IMR-90 (cell line): ENCODE measurements around the gene LRPAP1. TPM values are rescaled to one million over a fixed set of nuclear protein-coding genes. Genes with fewer than 3 reads are reported as not detected.

Source experiments
- ATAC-seq: fragments of 200-7000 bp; cut with Tn5 transposase; 2 replicates; pipeline ENCODE4 v1.9.1; 2020; ENCODE audit warnings: low read depth, mild to moderate bottlenecking, moderate library complexity
- BruUV-seq: library from RNA; stranded (reverse); fragments of 400-500 nt; replicated peaks from 2 replicates; lab custom pipeline; 2021; lab: Mats Ljungman, UMichigan
- CTCF ChIA-PET: fragments of 300-600 bp; formaldehyde crosslinking; extraction: SDS; loops from one replicate; lab custom pipeline; 2021; ENCODE audit warnings: antibody characterized with exemption; lab: Yijun Ruan, JAX
- POLR2A ChIA-PET: fragments of 300-600 bp; sonication (Branson Sonifier 250); formaldehyde crosslinking; loops from one replicate; lab custom pipeline; 2022; ENCODE audit warnings: antibody characterized with exemption; ENCODE audit not compliant: unreplicated experiment; lab: Charles Lee
- DNase-seq: peaks from one replicate; pipeline ENCODE4 v3.0.0; 2013
- H2AFZ ChIP-seq: replicated peaks from 2 replicates; pipeline ENCODE3; 2013; ENCODE audit warnings: low read length, mild to moderate bottlenecking; ENCODE audit not compliant: poor library complexity
- H2AK5ac ChIP-seq: 2 replicates; pipeline ENCODE4 v1.6.1; 2013; ENCODE audit warnings: low read depth, low read length, inconsistent platforms
- H2AK9ac ChIP-seq: replicated peaks from 2 replicates; pipeline ENCODE3; 2013; ENCODE audit warnings: mild to moderate bottlenecking, low read depth, low read length, moderate library complexity; ENCODE audit not compliant: poor library complexity
- H2BK120ac ChIP-seq: 2 replicates; pipeline ENCODE4 v1.6.1; 2013; ENCODE audit warnings: low read depth, low read length, inconsistent platforms
- H2BK15ac ChIP-seq: 3 replicates; pipeline ENCODE4 v1.6.1; 2013; ENCODE audit warnings: low read depth, low read length, inconsistent platforms
- H2BK20ac ChIP-seq: 2 replicates; pipeline ENCODE4 v1.6.1; 2013; ENCODE audit warnings: low read depth, mild to moderate bottlenecking, inconsistent platforms, low read length, moderate library complexity
- H2BK5ac ChIP-seq: 2 replicates; pipeline ENCODE4 v1.6.1; 2013; ENCODE audit warnings: mild to moderate bottlenecking, low read depth, low read length, inconsistent platforms; ENCODE audit not compliant: poor library complexity, severe bottlenecking
- H3K14ac ChIP-seq: replicated peaks from 2 replicates; pipeline ENCODE4 v1.6.1; 2013; ENCODE audit warnings: low read depth, low read length, inconsistent platforms
- H3K18ac ChIP-seq: 2 replicates; pipeline ENCODE4 v1.6.1; 2013; ENCODE audit warnings: low read depth, low read length, control low read depth
- H3K23ac ChIP-seq: 2 replicates; pipeline ENCODE4 v1.6.1; 2013; ENCODE audit warnings: low read depth, low read length, inconsistent platforms
- H3K27ac ChIP-seq: 2 replicates; pipeline ENCODE4 v1.5.1; 2013; ENCODE audit warnings: mild to moderate bottlenecking, control low read depth, low read length; ENCODE audit not compliant: insufficient read depth
- H3K27me3 ChIP-seq: 2 replicates; pipeline ENCODE4 v1.6.1; 2013; ENCODE audit warnings: low read length; ENCODE audit not compliant: control insufficient read depth, insufficient read depth
- H3K36me3 ChIP-seq: 2 replicates; pipeline ENCODE4 v1.6.1; 2013; ENCODE audit warnings: low read length, mixed read lengths; ENCODE audit not compliant: control insufficient read depth, insufficient read depth
- H3K4ac ChIP-seq: 2 replicates; pipeline ENCODE4 v1.6.1; 2013; ENCODE audit warnings: low read depth, low read length, inconsistent platforms
- H3K4me1 ChIP-seq: 2 replicates; pipeline ENCODE4 v1.6.1; 2013; ENCODE audit warnings: low read length, mixed read lengths; ENCODE audit not compliant: control insufficient read depth, insufficient read depth
- H3K4me2 ChIP-seq: 2 replicates; pipeline ENCODE4 v1.6.1; 2013; ENCODE audit warnings: low read depth, mild to moderate bottlenecking, control low read depth, low read length, moderate library complexity
- H3K4me3 ChIP-seq: 2 replicates; pipeline ENCODE4 v1.5.1; 2013; ENCODE audit warnings: low read depth, mild to moderate bottlenecking, control low read depth, low read length, moderate library complexity; ENCODE audit not compliant: insufficient read depth
- H3K56ac ChIP-seq: 2 replicates; pipeline ENCODE4 v1.6.1; 2013; ENCODE audit warnings: low read length, inconsistent platforms; ENCODE audit not compliant: insufficient read depth; ENCODE audit errors: extremely low read depth
- H3K79me1 ChIP-seq, 2 experiments: 2 replicates each; pipeline ENCODE4 v1.6.1; 2013; ENCODE audit warnings: low read length in 2 of 2, inconsistent platforms in 1 of 2, low read depth in 1 of 2
- H3K9ac ChIP-seq: 2 replicates; pipeline ENCODE4 v1.6.1; 2013; ENCODE audit warnings: low read depth, low read length, control low read depth
- H3K9me1 ChIP-seq: 2 replicates; pipeline ENCODE4 v1.6.1; 2013; ENCODE audit warnings: low read length, inconsistent platforms; ENCODE audit not compliant: insufficient read depth
- H3K9me3 ChIP-seq: 2 replicates; pipeline ENCODE4 v1.6.1; 2013; ENCODE audit warnings: low read length; ENCODE audit not compliant: control insufficient read depth, insufficient read depth
- H4K20me1 ChIP-seq: 2 replicates; pipeline ENCODE4 v1.6.1; 2013; ENCODE audit warnings: low read length, inconsistent platforms; ENCODE audit not compliant: insufficient read depth
- H4K5ac ChIP-seq: 2 replicates; pipeline ENCODE4 v1.6.1; 2013; ENCODE audit warnings: mild to moderate bottlenecking, low read depth, low read length, control low read depth
- H4K8ac ChIP-seq, 2 experiments: 2 replicates each; pipeline ENCODE4 v1.6.1; 2013; ENCODE audit warnings: low read depth in 2 of 2, low read length in 2 of 2, control low read depth in 1 of 2, inconsistent platforms in 1 of 2
- H4K91ac ChIP-seq: 2 replicates; pipeline ENCODE4 v1.6.1; 2013; ENCODE audit warnings: low read depth, low read length, inconsistent platforms; ENCODE audit not compliant: insufficient read depth
- CEBPB ChIP-seq: IDR thresholded peaks from 2 replicates; pipeline ENCODE4 v1.6.1; 2012; ENCODE audit warnings: low read depth, low read length, improper control_type of control experiment
- CHD1 ChIP-seq: IDR thresholded peaks from 2 replicates; pipeline ENCODE4 v1.6.1; 2012; ENCODE audit warnings: low read depth, low read length, improper control_type of control experiment
- CTCF ChIP-seq: conservative IDR thresholded peaks from 2 replicates; pipeline ENCODE4 v1.5.1; 2012; ENCODE audit warnings: mild to moderate bottlenecking, low read depth, low read length, improper control_type of control experiment
- ELK1 ChIP-seq: fragments of 150-350 bp; IDR thresholded peaks from 2 replicates; pipeline ENCODE4 v1.6.1; 2016; ENCODE audit warnings: low read depth, mild to moderate bottlenecking, low read length, moderate library complexity, borderline replicate concordance
- FOS ChIP-seq: fragments of 150-350 bp; IDR thresholded peaks from 2 replicates; pipeline ENCODE4 v1.6.1; 2016; ENCODE audit warnings: low read depth, low read length
- NFE2L2 ChIP-seq: fragments of 150-350 bp; IDR thresholded peaks from 2 replicates; pipeline ENCODE4 v1.6.1; 2016; ENCODE audit warnings: low read depth, mild to moderate bottlenecking, low read length
- POLR2A ChIP-seq: IDR thresholded peaks from 2 replicates; pipeline ENCODE4 v1.6.1; 2012; ENCODE audit warnings: mild to moderate bottlenecking, low read depth, low read length
- RAD21 ChIP-seq: IDR thresholded peaks from 2 replicates; pipeline ENCODE4 v1.6.1; 2012; ENCODE audit warnings: low read length, improper control_type of control experiment
- RCOR1 ChIP-seq: IDR thresholded peaks from 2 replicates; pipeline ENCODE4 v1.6.1; 2012; ENCODE audit warnings: mild to moderate bottlenecking, low read length, improper control_type of control experiment; ENCODE audit not compliant: insufficient replicate concordance
- RFX5 ChIP-seq: IDR thresholded peaks from 2 replicates; pipeline ENCODE4 v1.8.0; 2012; ENCODE audit warnings: low read depth, mild to moderate bottlenecking, low read length, moderate library complexity
- SMC3 ChIP-seq: fragments of 150-350 bp; IDR thresholded peaks from 2 replicates; pipeline ENCODE4 v1.6.1; 2016; ENCODE audit warnings: low read depth, mild to moderate bottlenecking, antibody characterized with exemption, low read length, moderate library complexity
- WGBS, 2 experiments: methylation state at CpG; one replicate each; pipeline versions ENCODE4 v1.1.5 to v1.1.7; 2013; ENCODE audit warnings: missing lambda C conversion rate in 2 of 2; ENCODE audit not compliant: insufficient read length in 1 of 2; ENCODE audit errors: extremely low coverage in 2 of 2; 5-methylcytosine and 5-hydroxymethylcytosine counted together
- dilution Hi-C: fragments of 300-500 bp; cut with HindIII; formaldehyde crosslinking; loops from one replicate; pipeline ENCODE4 v1.14.3; 2018; ENCODE audit warnings: low sequenced_read_pairs; ENCODE audit not compliant: unreplicated experiment
- in situ Hi-C: fragments of 300-500 bp; cut with MboI; formaldehyde crosslinking; loops from 3 replicates; pipeline ENCODE4 v1.14.3; 2019; ENCODE audit warnings: low sequenced_read_pairs, inconsistent platforms, mixed read lengths
- intact Hi-C: fragments of 100-400 bp; cut with micrococcal nuclease; formaldehyde crosslinking; loops from 2 replicates; pipeline ENCODE4 v1.10.0; 2022
- polyA plus RNA-seq, 3 experiments: library from polyadenylated mRNA; depleted of rRNA; stranded (reverse); fragments of >200 nt; gene quantifications; 2 replicates each; pipeline ENCODE4 v1.2.3, GENCODE V29; 2012; ENCODE audit warnings: low replicate concordance in 1 of 3
- total RNA-seq: library from RNA; depleted of rRNA; stranded (reverse); fragments of >200 nt; gene quantifications from 2 replicates; pipeline ENCODE4 v1.2.3, GENCODE V29; 2012
- TF ChIP-seq, protein P1 (sequence below): fragments of 150-350 bp; IDR thresholded peaks from 2 replicates; pipeline ENCODE4 v1.6.1; 2017; ENCODE audit warnings: mild to moderate bottlenecking, antibody characterized with exemption, low read length, low read depth

LRPAP1 gene
- total and polyA plus RNA-seq, 2 of the 4 experiments (the other 2 are of a cell fraction) = 135 to 175 TPM

DNA sequence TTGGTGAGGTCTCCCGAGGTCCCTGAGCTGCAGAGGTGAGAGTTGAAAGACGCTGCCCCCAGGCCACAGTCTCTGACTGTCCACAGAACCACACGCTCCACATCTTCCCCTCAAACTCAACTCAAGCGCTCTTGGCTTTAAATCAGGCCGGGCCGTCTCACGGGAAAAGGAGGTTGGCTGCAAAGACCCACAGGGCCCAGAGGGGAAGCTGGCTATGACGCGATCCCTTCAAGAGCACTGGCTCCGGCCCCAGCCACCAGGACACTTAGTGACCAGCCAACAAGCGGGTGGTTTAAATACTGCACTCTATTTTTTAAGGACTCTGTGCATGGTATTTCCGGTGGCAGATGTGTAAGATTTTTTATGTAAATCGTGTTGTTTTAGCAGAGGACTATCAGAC is 19.9 kb downstream of the LRPAP1 start:
- Histone ChIP-seq H3K27ac (no peak overlapping the region), H3K18ac (no peak overlapping the region), H4K91ac (no peak overlapping the region), H3K14ac (no peak overlapping the region), H3K56ac (no peak overlapping the region), H2AFZ (no peak overlapping the region), H3K27me3 (no peaks in the 10 kb centered on the region), H3K9ac (no peak overlapping the region), H2BK20ac (no peak overlapping the region), H2BK120ac (no peak overlapping the region), H3K79me1 (peaks cover 4 to 17% of the 10 kb centered on the region in 2 experiments; a peak in 3 of 4 replicates), H3K23ac (no peak overlapping the region), H3K4me1 (no peaks in the 10 kb centered on the region), H3K36me3 (peaks cover 59% of the 10 kb centered on the region), H3K4ac (no peak overlapping the region), H2AK5ac (no peak overlapping the region), H2AK9ac (no peak overlapping the region), H3K4me3 (no peak overlapping the region), H2BK15ac (no peak overlapping the region), H2BK5ac (no peak overlapping the region), H3K9me3 (no peaks in the 10 kb centered on the region), H4K5ac (no peak overlapping the region), H4K20me1 (peaks cover 6% of the 10 kb centered on the region), H4K8ac (no peak overlapping the region), H3K4me2 (no peak overlapping the region), H3K9me1 (peaks cover 3% of the 10 kb centered on the region; the same call in 1 of the 2 replicates)
- BruUV-seq = no TSS peak
- in situ Hi-C loops (no loop called here), dilution Hi-C loops (no loop called here), intact Hi-C loops (no loop called here)
- ChIA-PET POLR2A (no interaction called here), CTCF (interaction anchor here (1.1 kb wide), 1 partner anchor 31 kb away, joined by 4 read pairs; no protein-coding TSS in a partner anchor)
- 95% methylated on average over 9 of the region's 13 CpGs; no CpG with 5 or more reads in 1 of the 2 experiments for WGBS, 2 experiments
- DNase-seq = no peak
- no peak for TF ChIP-seq ELK1
- no peak for TF ChIP-seq NFE2L2
- no peak for TF ChIP-seq POLR2A
- TF ChIP-seq RAD21 = no peak
- TF ChIP-seq, protein P1, sequence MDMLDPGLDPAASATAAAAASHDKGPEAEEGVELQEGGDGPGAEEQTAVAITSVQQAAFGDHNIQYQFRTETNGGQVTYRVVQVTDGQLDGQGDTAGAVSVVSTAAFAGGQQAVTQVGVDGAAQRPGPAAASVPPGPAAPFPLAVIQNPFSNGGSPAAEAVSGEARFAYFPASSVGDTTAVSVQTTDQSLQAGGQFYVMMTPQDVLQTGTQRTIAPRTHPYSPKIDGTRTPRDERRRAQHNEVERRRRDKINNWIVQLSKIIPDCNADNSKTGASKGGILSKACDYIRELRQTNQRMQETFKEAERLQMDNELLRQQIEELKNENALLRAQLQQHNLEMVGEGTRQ = no peak
- TF ChIP-seq RFX5 = no peak
- TF ChIP-seq CHD1 = no peak
- TF ChIP-seq RCOR1 = no peak
- no peak for TF ChIP-seq FOS
- TF ChIP-seq SMC3 = no peak
- TF ChIP-seq CTCF = no peak
- no peak for TF ChIP-seq CEBPB
- ATAC-seq = no peak
